ENCODE measurements around the gene MEX3B.

The MEX3B gene

DNA sequence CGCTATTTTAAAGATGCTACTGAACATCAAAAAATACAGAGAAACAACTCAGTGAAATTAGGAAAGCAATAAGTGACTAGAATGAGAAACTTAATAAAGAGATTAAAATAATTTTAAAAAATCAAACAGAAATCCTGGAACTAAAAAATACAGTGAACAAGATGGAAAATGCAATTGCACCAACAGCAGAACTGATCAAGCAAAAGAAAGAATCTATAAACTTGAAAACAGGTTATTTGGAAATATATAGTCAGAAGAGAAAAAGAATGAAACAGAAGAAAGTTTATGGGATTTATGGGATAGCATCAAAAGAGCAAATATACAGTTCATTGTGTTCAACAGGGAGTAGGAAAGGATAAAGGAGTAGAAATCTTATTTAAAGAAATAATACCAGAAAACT is 53.3 kb downstream of the MEX3B start:
- DNase-seq (ENCODE audit: extremely low read depth, insufficient read length) = no peak
- no peak for TF ChIP-seq CTCF (IDR thresholded peaks at IDR 0.05; ENCODE audit: insufficient read depth, low read length, poor library complexity, severe bottlenecking)
- Histone ChIP-seq H3K4me3 (replicated peaks; ENCODE audit: low read depth, low read length) (no peak overlapping the region), H3K27me3 (replicated peaks; ENCODE audit: control insufficient read depth, insufficient read depth, low read length) (no peaks in the 10 kb centered on the region), H3K36me3 (ENCODE audit: control insufficient read depth, insufficient read depth, low read length) (no peaks in the 10 kb centered on the region)
